GM18951 (cell line): ENCODE measurements around the gene VWC2L.

ENCODE experiments used
- POLR2A ChIP-seq: IDR thresholded peaks from 4 replicates; pipeline ENCODE4 v1.6.1; 2011; ENCODE audit warnings: mild to moderate bottlenecking; ENCODE audit not compliant: insufficient read length, insufficient read depth; ENCODE audit errors: extremely low read depth
- in situ Hi-C: fragments of 300-500 bp; cut with MboI; formaldehyde crosslinking; loops from one replicate; pipeline ENCODE4 v1.12.0; 2022; ENCODE audit warnings: low sequenced_read_pairs, mixed read lengths, inconsistent platforms; ENCODE audit not compliant: unreplicated experiment

VWC2L gene

DNA sequence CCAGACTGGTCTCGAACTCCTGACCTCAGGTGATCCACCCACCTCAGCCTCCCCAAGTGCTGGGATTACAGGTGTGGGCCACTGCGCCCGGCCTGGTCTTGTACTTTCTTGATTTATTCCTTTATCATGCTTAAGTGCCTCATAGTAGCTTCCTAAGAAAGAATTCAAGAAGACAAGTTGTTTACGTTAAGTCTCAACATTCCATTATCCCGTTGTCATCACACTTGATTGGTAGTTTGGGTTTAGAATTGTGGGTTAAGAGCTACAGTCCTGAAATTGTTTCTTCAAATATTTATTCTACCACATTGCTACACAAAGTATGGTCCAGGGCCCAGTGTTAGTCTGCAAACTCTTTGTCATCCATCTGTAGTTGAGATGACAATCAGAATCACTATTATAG lies 194.0 kb downstream of the VWC2L start:
- no peak for TF ChIP-seq POLR2A
- in situ Hi-C loops: no loop called here

DNA sequence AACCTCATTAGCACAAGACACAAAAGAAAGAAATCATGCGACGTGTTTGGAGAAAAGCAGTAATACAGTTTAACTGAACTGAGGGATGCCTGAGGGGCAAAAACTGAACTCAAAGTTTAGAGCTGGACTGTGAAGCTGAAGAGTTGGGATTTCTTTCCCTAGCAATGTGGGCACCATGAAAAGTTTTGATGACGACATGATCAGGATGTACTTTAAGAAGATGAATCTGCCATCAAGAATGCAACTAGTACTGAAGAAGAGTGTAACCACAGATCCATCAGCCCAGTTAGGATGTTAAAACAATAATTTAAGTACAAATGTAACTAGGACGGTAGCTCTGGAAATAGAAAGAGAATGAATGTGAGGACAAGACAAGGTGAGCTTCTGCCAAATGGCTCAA lies 196.2 kb downstream of the VWC2L start:
- in situ Hi-C loops: no loop called here
- no peak for TF ChIP-seq POLR2A

DNA sequence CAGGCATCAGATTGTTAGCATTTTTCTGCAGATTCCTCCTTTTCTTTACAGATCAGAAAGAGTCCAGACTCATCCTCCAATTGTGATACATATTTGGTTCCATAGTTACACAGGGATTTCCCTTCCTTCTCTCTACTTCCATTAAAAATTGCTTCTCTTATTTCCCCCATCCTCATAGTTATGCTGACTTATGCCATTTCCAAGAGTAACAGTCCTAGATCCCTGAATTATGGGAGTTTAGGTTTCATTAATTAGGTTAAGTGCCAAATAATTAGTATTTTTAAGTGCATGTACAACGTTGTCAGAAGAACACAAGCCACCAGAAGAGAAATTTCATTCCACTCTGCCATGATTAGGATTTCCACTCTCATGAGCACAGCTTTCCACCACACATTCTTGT lies 200.2 kb downstream of the VWC2L start:
- no peak for TF ChIP-seq POLR2A
- in situ Hi-C loops: no loop called here

DNA sequence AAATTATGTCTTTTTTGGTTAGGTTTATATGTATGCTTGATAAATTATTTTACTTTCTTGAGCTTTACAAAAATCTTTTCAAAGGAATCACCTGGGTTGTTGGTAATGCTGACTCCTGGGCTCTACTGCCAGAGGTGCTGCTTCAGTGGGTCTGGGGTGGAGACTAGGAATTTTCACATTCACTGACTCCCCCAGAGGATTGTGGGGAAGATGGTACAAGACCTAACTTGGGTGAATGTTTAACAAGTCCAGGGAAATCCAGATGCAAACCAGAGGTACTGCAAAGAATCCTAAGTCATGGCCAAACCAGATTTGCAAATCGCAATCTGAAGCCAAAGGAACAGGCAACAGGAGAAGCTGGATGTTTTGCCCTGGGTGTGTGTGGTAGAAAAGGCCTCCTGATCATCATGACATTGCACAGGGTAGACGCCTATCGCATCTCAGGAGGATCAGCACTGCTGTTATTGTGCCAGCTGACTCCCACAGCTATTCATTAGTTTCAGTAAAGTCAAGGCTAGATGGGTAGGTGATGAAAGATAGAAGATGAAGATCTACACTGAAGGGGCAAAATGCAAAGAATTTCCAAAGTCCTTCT lies 213.4 kb downstream of the VWC2L start:
- no peak for TF ChIP-seq POLR2A
- in situ Hi-C loops: no loop called here

DNA sequence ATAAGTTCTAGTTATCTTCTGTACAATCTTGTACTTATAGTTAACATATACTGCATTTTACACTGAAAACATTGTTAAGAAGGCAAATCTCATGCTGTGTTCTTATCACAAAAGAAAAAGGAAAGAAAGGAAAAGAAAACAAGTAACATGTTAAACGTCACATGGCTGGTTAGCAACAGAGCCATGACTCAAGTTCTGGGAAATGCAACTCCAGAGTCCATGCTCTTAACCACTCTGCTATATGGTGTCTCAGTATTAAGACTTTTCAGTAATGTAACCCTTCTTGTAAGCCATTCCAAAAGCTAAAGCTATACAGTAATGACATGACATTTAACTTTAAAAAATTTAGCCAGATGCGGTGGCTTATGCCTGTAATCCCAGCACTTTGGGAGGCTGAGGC lies 217.2 kb downstream of the VWC2L start:
- in situ Hi-C loops: no loop called here
- no peak for TF ChIP-seq POLR2A
